ENCODE results near the gene OR2A25.

- TF ChIP-seq RAD21 (IDR thresholded peaks at IDR 0.05; ENCODE audit: low read depth) (no peak), EP300 (IDR thresholded peaks at IDR 0.05; ENCODE audit: borderline replicate concordance) (no peak), TCF12 (IDR thresholded peaks at IDR 0.05; ENCODE audit: low read depth) (no peak), REST (IDR thresholded peaks at IDR 0.05; ENCODE audit: low read depth) (no peak), MAX (IDR thresholded peaks at IDR 0.05) (no peak), YY1 (IDR thresholded peaks at IDR 0.05; ENCODE audit: low read depth) (no peak), ZBTB7A (IDR thresholded peaks at IDR 0.05; ENCODE audit: low read depth) (no peak), FOXM1 (IDR thresholded peaks at IDR 0.05; ENCODE audit: borderline replicate concordance, low read depth) (no peak), CEBPB (IDR thresholded peaks at IDR 0.05) (no peak)
- TF ChIP-seq, protein P1, sequence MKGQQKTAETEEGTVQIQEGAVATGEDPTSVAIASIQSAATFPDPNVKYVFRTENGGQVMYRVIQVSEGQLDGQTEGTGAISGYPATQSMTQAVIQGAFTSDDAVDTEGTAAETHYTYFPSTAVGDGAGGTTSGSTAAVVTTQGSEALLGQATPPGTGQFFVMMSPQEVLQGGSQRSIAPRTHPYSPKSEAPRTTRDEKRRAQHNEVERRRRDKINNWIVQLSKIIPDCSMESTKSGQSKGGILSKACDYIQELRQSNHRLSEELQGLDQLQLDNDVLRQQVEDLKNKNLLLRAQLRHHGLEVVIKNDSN (IDR thresholded peaks at IDR 0.05): no peak
Observed at GRCh38 chr7:144113651-144114050, 44.0 kb downstream of the OR2A25 start.
